HEK293 (cell line): ENCODE measurements around the gene TMPRSS11A.

Experiments used
- KLF10 ChIP-seq: fragments of 450-650 bp; IDR thresholded peaks from 2 replicates; pipeline ENCODE4 v1.5.1; 2018; ENCODE audit warnings: missing biosample characterization, mild to moderate bottlenecking, missing genetic modification characterization
- KLF9 ChIP-seq: fragments of 450-650 bp; formaldehyde crosslinking; IDR thresholded peaks from 2 replicates; pipeline ENCODE4 v1.5.1; 2016; ENCODE audit warnings: missing biosample characterization, missing genetic modification characterization, low read depth
- MYNN ChIP-seq: fragments of 450-650 bp; formaldehyde crosslinking; IDR thresholded peaks from 2 replicates; pipeline ENCODE4 v1.5.1; 2016; ENCODE audit warnings: missing biosample characterization, missing genetic modification characterization, borderline replicate concordance
- YY1 ChIP-seq: fragments of 450-650 bp; formaldehyde crosslinking; IDR thresholded peaks from 2 replicates; pipeline ENCODE4 v1.5.1; 2018; ENCODE audit warnings: missing biosample characterization, missing genetic modification characterization
- ZBTB21 ChIP-seq: fragments of 450-650 bp; formaldehyde crosslinking; IDR thresholded peaks from 2 replicates; pipeline ENCODE4 v1.5.1; 2017; ENCODE audit warnings: missing biosample characterization, missing genetic modification characterization
- ZFP3 ChIP-seq: fragments of 450-650 bp; formaldehyde crosslinking; IDR thresholded peaks from 2 replicates; pipeline ENCODE4 v1.5.1; 2016; ENCODE audit warnings: low read depth, missing biosample characterization, missing genetic modification characterization
- ZNF121 ChIP-seq: fragments of 450-650 bp; formaldehyde crosslinking; IDR thresholded peaks from 2 replicates; pipeline ENCODE4 v1.5.1; 2016; ENCODE audit warnings: missing biosample characterization, missing genetic modification characterization
- ZNF133 ChIP-seq: fragments of 450-650 bp; formaldehyde crosslinking; IDR thresholded peaks from 2 replicates; pipeline ENCODE4 v1.5.1; 2016; ENCODE audit warnings: missing biosample characterization, missing genetic modification characterization
- ZNF274 ChIP-seq, 2 experiments: fragments of 200-500 bp in 1 of 2; fragments of 450-650 bp in 1 of 2; sonication (Bioruptor generic) in 1 of 2; formaldehyde crosslinking in 1 of 2; IDR thresholded peaks; 2 replicates each; pipeline versions ENCODE4 v1.5.1 to v1.6.1; 2014 to 2016; ENCODE audit warnings: borderline replicate concordance in 1 of 2, inconsistent platforms in 1 of 2, low read length in 1 of 2, missing biosample characterization in 1 of 2, missing genetic modification characterization in 1 of 2
- ZNF501 ChIP-seq: fragments of 450-650 bp; formaldehyde crosslinking; IDR thresholded peaks from 2 replicates; pipeline ENCODE4 v1.5.1; 2016; ENCODE audit warnings: missing biosample characterization, missing genetic modification characterization
- ZNF558 ChIP-seq: fragments of 450-650 bp; formaldehyde crosslinking; IDR thresholded peaks from 2 replicates; pipeline ENCODE4 v1.5.1; 2016; ENCODE audit warnings: missing biosample characterization, missing genetic modification characterization
- ZNF600 ChIP-seq: fragments of 450-650 bp; formaldehyde crosslinking; IDR thresholded peaks from 2 replicates; pipeline ENCODE4 v1.5.1; 2016; ENCODE audit warnings: missing biosample characterization, missing genetic modification characterization
- ZSCAN30 ChIP-seq: fragments of 450-650 bp; IDR thresholded peaks from 2 replicates; pipeline ENCODE4 v1.5.1; 2018; ENCODE audit warnings: missing biosample characterization, mild to moderate bottlenecking, missing genetic modification characterization, moderate library complexity
- TF ChIP-seq, protein P1 (sequence below): fragments of 450-650 bp; formaldehyde crosslinking; IDR thresholded peaks from 2 replicates; pipeline ENCODE4 v1.5.1; 2016; ENCODE audit warnings: missing biosample characterization, missing genetic modification characterization

DNA sequence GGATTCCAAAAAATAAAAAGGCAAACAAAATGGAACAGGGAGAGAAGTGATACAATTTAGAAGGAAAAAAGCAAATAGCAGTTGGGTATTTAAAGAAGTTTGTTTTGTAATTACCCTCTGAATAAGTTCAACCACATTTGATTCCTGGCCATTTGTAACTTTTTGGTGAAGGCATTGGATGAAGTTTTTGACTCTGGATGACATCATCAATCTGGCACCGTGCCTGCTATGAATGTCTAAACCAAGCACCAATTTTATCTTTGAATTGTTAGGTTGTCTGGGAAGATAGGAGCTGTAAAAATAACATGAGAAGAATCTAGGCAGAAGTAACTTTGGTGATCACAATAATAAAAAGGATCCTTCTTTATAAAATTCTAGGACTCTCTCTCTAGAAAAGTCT, 29.5 kb downstream of the TMPRSS11A start:
- TF ChIP-seq MYNN (no peak), ZNF133 (no peak), ZBTB21 (tag by site-specific recombination) (no peak), ZFP3 (tag by site-specific recombination) (no peak), KLF10 (no peak), ZNF558 (tag by site-specific recombination) (no peak), KLF9 (tag by site-specific recombination) (no peak), ZSCAN30 (tag by site-specific recombination) (no peak), ZNF600 (tag by site-specific recombination) (no peak), ZNF121 (no peak), ZNF501 (tag by site-specific recombination) (no peak), YY1 (no peak), ZNF274 (IDR thresholded peaks at IDR 0.05; ENCODE audit: low read length) (no peak), ZNF274 (tag by site-specific recombination; IDR thresholded peaks at IDR 0.05; ENCODE audit: borderline replicate concordance) (no peak)
- TF ChIP-seq, protein P1, sequence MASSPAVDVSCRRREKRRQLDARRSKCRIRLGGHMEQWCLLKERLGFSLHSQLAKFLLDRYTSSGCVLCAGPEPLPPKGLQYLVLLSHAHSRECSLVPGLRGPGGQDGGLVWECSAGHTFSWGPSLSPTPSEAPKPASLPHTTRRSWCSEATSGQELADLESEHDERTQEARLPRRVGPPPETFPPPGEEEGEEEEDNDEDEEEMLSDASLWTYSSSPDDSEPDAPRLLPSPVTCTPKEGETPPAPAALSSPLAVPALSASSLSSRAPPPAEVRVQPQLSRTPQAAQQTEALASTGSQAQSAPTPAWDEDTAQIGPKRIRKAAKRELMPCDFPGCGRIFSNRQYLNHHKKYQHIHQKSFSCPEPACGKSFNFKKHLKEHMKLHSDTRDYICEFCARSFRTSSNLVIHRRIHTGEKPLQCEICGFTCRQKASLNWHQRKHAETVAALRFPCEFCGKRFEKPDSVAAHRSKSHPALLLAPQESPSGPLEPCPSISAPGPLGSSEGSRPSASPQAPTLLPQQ (tag by site-specific recombination): no peak
